Anterior cingulate cortex (tissue), 58 donors: ENCODE data around the gene ARHGAP6.

Experiments used
- DNase-seq, 58 donors: peaks; one replicate each; lab custom pipeline; 2025; lab: John Stamatoyannopoulos, UW

ARHGAP6 gene

GRCh38 chrX:11470250-11470974 lies 195.3 kb downstream of the ARHGAP6 start:
- DNase-seq, result no peak

GRCh38 chrX:11465648-11466411 lies 199.9 kb downstream of the ARHGAP6 start:
- no peak for DNase-seq

- no peak for DNase-seq
Observed at GRCh38 chrX:11464836-11465463, 200.8 kb downstream of the ARHGAP6 start.

GRCh38 chrX:11464380-11464779 lies 201.3 kb downstream of the ARHGAP6 start:
- no peak for DNase-seq

DNA sequence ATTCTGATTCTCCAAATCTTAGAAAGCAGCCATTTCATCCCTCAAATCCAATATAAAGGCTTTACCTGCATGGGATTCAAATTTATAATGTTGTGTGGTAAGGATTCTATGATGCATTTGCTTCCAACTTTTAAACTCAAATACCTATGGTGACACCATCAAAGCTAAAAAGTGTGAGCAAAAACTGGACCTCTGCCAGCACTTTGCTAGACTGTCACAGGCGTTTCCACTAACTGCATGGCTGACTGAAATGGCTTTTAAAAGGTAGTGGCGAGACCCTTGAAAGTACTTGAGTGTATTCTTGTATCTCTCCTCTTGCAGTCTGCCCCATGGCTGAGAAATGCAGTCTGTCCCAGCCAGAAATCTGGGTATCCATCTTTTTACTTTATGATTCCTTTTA lies 203.1 kb downstream of the ARHGAP6 start:
- no peak for DNase-seq

- DNase-seq, result no peak
Observed at GRCh38 chrX:11462136-11462535, 203.6 kb downstream of the ARHGAP6 start.

DNA sequence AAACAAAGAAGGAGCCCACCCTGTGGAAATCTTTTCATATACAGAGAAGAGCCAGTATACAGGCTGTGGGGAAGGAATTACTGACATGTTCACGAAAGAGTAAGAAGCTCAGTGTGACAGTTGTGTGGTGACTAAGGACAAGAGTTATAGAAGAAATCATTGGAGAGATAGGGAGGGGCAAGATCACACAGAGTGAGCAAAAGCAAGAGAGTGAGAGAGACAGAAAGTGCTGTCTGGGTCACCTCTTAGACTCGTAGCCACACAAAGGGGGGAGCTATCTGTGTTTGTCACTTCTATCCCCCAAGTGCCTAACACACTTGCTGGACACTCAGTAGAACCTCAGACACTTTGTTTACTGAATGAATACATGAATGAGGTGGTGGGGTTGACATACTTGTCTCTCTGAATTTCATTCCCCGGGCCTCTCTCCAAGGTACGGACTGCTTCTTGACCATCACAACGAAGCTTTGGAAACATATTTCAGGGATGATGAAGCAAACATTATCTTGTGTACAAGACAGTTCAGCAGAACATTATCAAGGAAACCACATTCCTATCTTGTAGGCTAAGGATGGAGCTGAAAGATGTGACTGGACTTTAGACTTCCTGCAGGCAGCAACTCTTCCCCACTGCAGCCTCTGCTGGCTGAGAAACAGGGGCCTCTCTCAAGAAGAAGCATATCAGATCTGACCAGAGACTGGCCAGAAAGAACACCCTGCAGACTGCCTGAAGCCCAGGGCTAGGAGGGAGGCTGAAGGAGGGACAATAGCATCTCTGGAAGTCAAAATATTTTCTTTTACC lies 204.3 kb downstream of the ARHGAP6 start:
- DNase-seq, result no peak

DNA sequence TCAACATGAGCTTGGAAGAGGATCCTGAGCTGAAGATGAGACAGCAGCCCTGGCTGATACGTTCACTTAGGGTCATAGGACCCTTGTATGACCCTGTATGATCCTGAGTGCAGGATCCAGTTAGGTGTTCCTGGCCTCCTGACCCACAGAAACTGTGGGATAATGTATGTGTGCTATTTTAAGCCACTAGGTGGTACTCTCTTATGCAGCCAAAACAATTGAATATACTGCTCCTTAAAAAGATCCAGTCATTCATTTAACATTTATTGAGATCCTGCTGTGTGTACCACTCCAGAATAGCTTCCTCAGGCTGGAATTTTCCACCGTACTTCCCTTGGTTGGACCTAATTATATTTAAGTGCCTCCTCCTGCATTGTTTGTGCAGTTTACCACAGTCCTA lies 205.4 kb downstream of the ARHGAP6 start:
- no peak for DNase-seq

GRCh38 chrX:11458170-11458569 lies 207.6 kb downstream of the ARHGAP6 start:
- no peak for DNase-seq

DNA sequence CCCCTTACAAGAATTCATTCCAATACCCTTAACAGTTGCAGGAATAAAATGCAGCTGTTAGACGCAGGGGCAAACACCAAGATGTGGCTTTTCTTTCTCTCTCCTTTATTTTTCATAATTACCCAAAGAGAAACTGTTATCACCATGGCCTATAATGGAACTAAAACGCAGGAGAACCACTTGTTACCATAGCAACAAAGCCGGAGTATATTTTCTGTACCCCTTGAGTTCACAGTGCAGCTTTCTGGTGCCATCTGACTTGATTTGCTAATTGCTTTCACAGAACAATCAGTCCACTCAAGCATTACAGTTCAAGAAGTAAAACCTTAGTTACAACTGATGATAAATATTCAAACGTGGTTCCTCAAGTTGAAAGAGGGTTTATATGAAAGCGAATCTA lies 214.6 kb downstream of the ARHGAP6 start:
- DNase-seq, result no peak

DNA sequence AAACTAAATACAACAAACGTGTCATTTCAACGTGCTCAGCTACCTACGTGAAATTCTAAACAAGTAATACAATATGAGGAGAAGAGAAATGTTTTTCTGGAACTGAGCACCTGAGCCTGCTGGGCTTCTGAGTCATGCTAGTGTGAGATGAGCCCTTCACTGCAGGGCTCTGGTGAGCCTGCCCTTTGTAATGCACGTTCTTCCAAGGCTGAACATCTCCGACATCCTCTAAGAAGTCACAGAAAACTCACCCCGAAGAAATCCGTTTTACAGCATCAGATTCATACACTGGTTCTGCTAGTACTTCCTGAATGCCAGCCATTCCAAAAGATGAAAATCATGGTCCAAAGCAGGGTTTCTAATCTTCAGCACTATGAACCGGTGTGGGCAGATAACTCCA lies 215.4 kb downstream of the ARHGAP6 start:
- DNase-seq, result peak in 1 of 58 donors; percentile 1

DNA sequence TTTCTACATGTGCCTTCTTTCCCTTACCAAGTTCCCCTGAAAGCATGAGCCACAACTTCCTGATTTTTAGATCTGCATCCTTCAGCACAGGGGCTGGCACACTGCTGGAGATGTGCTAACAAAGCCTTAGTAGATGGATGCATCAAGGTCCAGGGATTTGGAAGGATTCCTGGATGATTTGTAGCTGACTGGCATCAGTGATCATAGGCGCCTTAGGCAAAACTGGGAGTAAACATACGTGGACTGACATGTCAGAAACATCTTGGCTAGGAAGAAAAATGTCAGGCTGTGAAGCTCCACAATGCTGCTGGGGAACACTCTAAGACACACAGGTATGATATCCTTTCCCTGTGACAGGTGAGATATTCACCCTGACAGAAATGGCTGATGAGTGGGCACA lies 216.1 kb downstream of the ARHGAP6 start:
- DNase-seq, result no peak

DNA sequence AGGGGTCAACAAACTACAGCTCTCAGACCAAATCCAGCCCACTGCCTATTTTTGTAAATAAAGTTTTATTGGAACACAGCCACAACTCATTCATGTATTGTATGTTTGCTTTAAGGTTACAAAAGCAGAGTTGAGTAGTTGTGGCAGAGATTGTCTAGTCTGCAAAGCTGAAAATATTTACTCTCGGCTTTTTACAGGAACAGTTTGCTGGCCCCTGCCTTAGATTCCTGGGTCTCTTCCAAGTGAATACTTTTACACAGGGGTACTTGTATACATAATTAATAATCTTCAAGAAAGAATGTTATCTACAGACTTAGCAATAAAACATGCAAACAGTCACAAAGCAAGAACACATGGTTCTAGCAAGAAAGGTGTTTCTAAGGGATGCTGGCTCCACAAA lies 218.3 kb downstream of the ARHGAP6 start:
- DNase-seq, result no peak

DNA sequence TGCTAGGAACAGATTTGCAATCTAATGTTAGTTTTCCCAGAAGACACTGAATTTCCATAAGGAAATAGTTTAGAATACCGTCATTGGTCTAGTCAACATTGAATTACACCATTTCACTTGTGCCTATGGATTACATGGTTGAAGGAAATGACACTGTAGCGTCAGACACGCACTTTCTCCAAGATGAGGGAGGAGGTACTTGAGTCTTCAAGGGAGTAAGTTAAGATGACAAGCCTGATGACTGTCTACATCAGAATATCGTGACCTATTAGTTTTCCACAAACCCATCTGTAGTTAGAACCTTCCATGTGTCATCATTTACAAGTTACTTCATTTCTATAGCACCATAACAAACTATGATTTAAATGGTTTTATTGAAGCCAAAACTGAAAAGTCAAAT lies 218.8 kb downstream of the ARHGAP6 start:
- DNase-seq, result no peak

- DNase-seq, result no peak
Observed at GRCh38 chrX:11446336-11446735, 219.4 kb downstream of the ARHGAP6 start.

DNA sequence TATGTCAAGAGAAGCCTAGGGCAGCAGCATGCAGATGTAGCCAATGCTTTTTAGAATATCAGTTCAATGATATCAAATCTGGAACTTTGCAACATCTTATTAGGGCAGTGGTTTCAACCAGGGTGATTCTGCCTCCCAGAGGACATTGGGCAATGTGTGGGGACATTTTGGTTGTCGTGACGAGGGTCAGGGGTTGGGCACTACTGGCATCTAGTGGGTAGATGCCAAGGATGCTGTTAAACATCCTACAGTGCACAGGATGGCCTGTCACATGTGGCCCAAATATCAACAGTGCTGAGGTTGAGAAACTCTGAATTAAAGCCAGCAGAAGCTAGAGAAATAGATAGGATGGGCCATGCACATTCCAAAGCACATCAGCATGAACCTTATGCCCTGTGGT lies 220.2 kb downstream of the ARHGAP6 start:
- no peak for DNase-seq

- DNase-seq, result no peak
Observed at GRCh38 chrX:11444052-11444451, 221.7 kb downstream of the ARHGAP6 start.

GRCh38 chrX:11439846-11440245 lies 225.9 kb downstream of the ARHGAP6 start:
- no peak for DNase-seq

DNA sequence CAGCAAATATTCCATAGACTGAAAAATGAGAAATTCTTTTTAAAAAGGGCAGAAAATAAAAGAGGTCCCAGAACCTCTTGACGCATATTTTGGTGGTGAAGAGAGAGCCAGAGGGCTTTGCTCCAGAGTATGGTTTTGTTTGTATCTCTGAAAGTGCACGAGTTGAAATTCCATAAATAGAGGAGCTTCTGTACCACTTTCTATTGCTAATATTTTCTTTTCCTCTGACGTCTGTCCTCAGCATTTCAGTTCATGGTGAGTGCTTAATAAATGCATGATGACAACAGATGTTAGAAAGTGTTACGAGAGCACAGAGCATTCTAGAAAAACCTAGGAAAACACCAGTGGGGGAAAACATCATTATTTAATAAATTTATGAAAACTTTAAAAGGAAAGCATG lies 227.0 kb downstream of the ARHGAP6 start:
- DNase-seq, result no peak

DNA sequence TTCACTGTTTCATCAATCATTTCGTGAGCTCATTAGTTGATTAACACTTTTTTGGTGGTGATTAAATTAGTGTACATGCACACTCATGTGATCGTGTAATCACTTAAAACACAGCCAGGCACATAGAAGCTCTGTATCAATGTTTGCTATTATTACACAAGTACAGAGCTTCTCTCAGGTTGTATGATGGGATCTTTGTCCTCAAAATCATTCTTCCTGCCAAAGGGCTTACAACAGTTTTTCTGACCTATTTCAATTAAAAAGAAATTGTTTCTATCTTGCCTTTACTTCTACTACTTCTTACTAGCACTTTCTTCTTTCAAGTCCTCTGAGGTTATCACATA lies 227.4 kb downstream of the ARHGAP6 start:
- DNase-seq, result no peak
